DOHH2 (cell line): ENCODE data around the gene SPNS2.

ENCODE experiments used
- H3F3A ChIP-seq: fragments of 200-600 bp; sonication (generic), shearing (Covaris generic); 2 replicates; pipeline ENCODE4 v1.6.0; 2016; ENCODE audit warnings: antibody characterized with exemption, mild to moderate bottlenecking; ENCODE audit not compliant: control insufficient read depth, insufficient read depth
- H3K27ac ChIP-seq: fragments of 200-600 bp; sonication (generic); 2 replicates; pipeline ENCODE4 v1.5.1; 2014; ENCODE audit warnings: low read depth, mild to moderate bottlenecking, low read length, moderate library complexity
- H3K27me3 ChIP-seq: fragments of 200-600 bp; sonication (generic); 2 replicates; pipeline ENCODE4 v1.6.1; 2014; ENCODE audit warnings: mild to moderate bottlenecking, low read length, mixed read lengths; ENCODE audit not compliant: control insufficient read depth
- H3K36me3 ChIP-seq: fragments of 200-600 bp; sonication (generic); 2 replicates; pipeline ENCODE4 v1.6.1; 2014; ENCODE audit warnings: mild to moderate bottlenecking, low read length, moderate library complexity, mixed read lengths; ENCODE audit not compliant: control insufficient read depth
- H3K4me1 ChIP-seq: fragments of 200-600 bp; sonication (generic); 2 replicates; pipeline ENCODE4 v1.6.1; 2014; ENCODE audit warnings: mild to moderate bottlenecking, low read length, mixed read lengths; ENCODE audit not compliant: control insufficient read depth
- H3K4me2 ChIP-seq: fragments of 200-600 bp; sonication (generic); 2 replicates; pipeline ENCODE4 v1.6.0; 2014; ENCODE audit warnings: mild to moderate bottlenecking, low read length, moderate library complexity
- H3K4me3 ChIP-seq: fragments of 200-600 bp; sonication (generic); 2 replicates; pipeline ENCODE4 v1.5.1; 2014; ENCODE audit warnings: mild to moderate bottlenecking, low read length, mixed read lengths
- H3K79me2 ChIP-seq: fragments of 200-600 bp; sonication (generic); 2 replicates; pipeline ENCODE4 v1.6.1; 2014; ENCODE audit warnings: mild to moderate bottlenecking, low read length, mixed read lengths; ENCODE audit not compliant: control insufficient read depth
- H3K9me2 ChIP-seq: fragments of 200-600 bp; sonication (generic); replicated peaks from 2 replicates; pipeline ENCODE4 v1.6.1; 2014; ENCODE audit warnings: mild to moderate bottlenecking, low read length, mixed read lengths; ENCODE audit not compliant: control insufficient read depth
- H3K9me3 ChIP-seq: fragments of 200-600 bp; sonication (generic); 2 replicates; pipeline ENCODE4 v1.6.1; 2014; ENCODE audit warnings: antibody characterized with exemption, low read length, mixed read lengths; ENCODE audit not compliant: control insufficient read depth, insufficient read depth
- H4K20me1 ChIP-seq: fragments of 200-600 bp; sonication (generic); 2 replicates; pipeline ENCODE4 v1.6.0; 2014; ENCODE audit warnings: low read depth, mild to moderate bottlenecking, antibody characterized with exemption, low read length, moderate library complexity; ENCODE audit not compliant: control insufficient read depth, insufficient read depth
- CTCF ChIP-seq: fragments of 200-600 bp; sonication (generic); IDR thresholded peaks from one replicate; pipeline ENCODE4 v1.5.1; 2014; ENCODE audit warnings: antibody characterized with exemption, mild to moderate bottlenecking, low read depth, low read length; ENCODE audit not compliant: poor library complexity, severe bottlenecking
- EZH2phosphoT487 ChIP-seq: fragments of 200-600 bp; sonication (generic); IDR thresholded peaks from 2 replicates; pipeline ENCODE4 v1.6.1; 2017; ENCODE audit warnings: borderline replicate concordance, mild to moderate bottlenecking, antibody characterized with exemption, low read length, moderate library complexity, mixed read lengths

SPNS2 gene

GRCh38 chr17:4532860-4533522, 34.3 kb downstream of the SPNS2 start:
- Histone ChIP-seq H3K4me1 (no peaks in the 10 kb centered on the region), H4K20me1 (no peaks in the 10 kb centered on the region), H3K4me2 (no peak overlapping the region), H3K27me3 (peaks cover 3% of the 10 kb centered on the region), H3K9me2 (no peaks in the 10 kb centered on the region), H3K79me2 (no peaks in the 10 kb centered on the region), H3K9me3 (no peaks in the 10 kb centered on the region), H3K4me3 (no peak overlapping the region), H3F3A (peaks cover 3% of the 10 kb centered on the region; the same call in 1 of the 2 replicates), H3K27ac (no peak overlapping the region), H3K36me3 (peaks cover 8% of the 10 kb centered on the region)
- no peak for TF ChIP-seq CTCF
- no peak for TF ChIP-seq EZH2phosphoT487

- Histone ChIP-seq H3K4me3 (no peak overlapping the region), H4K20me1 (no peaks in the 10 kb centered on the region), H3K79me2 (no peaks in the 10 kb centered on the region), H3K4me2 (no peak overlapping the region), H3K27me3 (no peaks in the 10 kb centered on the region), H3K36me3 (peaks cover 16% of the 10 kb centered on the region), H3K4me1 (no peaks in the 10 kb centered on the region), H3K27ac (no peak overlapping the region), H3F3A (peaks cover 4% of the 10 kb centered on the region; the same call in 1 of the 2 replicates), H3K9me3 (no peaks in the 10 kb centered on the region), H3K9me2 (no peaks in the 10 kb centered on the region)
- TF ChIP-seq CTCF: no peak
- TF ChIP-seq EZH2phosphoT487: no peak
Observed at GRCh38 chr17:4533523-4534504, 35.1 kb downstream of the SPNS2 start.

- no peaks in the 10 kb centered on the region for H3K9me3 ChIP-seq
- H3K4me2 ChIP-seq: no peak overlapping the region
- H3K9me2 ChIP-seq: no peaks in the 10 kb centered on the region
- peaks cover 7% of the 10 kb centered on the region for H3F3A ChIP-seq
- no peak overlapping the region for H3K4me3 ChIP-seq
- H3K27ac ChIP-seq: no peak overlapping the region
- TF ChIP-seq EZH2phosphoT487 (no peak), CTCF (no peak)
- H3K4me1 ChIP-seq: no peaks in the 10 kb centered on the region
- no peaks in the 10 kb centered on the region for H4K20me1 ChIP-seq
- H3K36me3 ChIP-seq: peaks cover 23% of the 10 kb centered on the region
- H3K27me3 ChIP-seq: no peaks in the 10 kb centered on the region
- no peaks in the 10 kb centered on the region for H3K79me2 ChIP-seq
Observed at GRCh38 chr17:4534515-4534914, 35.8 kb downstream of the SPNS2 start.
